Subcutaneous adipose tissue (tissue), 4 donors: ENCODE data around the gene POT1. TPM values are rescaled to one million over a fixed set of nuclear protein-coding genes. Genes with fewer than 3 reads are reported as not detected.

ENCODE experiments used
- CTCF ChIP-seq: fragments of 450-650 bp; IDR thresholded peaks from one replicate; pipeline ENCODE4 v1.5.1; 2016; ENCODE audit warnings: low read depth, mild to moderate bottlenecking, control low read depth, antibody characterized with exemption, moderate library complexity
- total RNA-seq, 4 donors: library from RNA; depleted of rRNA; stranded (reverse); fragments of >200 nt; gene quantifications; one replicate each; pipeline ENCODE4 v1.1.0, GENCODE V29; 2016

The POT1 gene
- total RNA-seq, 4 donors from 2014 or later: 14.5 to 32.3 (median 22.0) TPM

- no peak for TF ChIP-seq CTCF
Observed at GRCh38 chr7:124908259-124908658, 21.4 kb downstream of the POT1 start.

GRCh38 chr7:124907490-124907889 is 22.1 kb downstream of the POT1 start:
- TF ChIP-seq CTCF: no peak

- TF ChIP-seq CTCF: no peak
Observed at GRCh38 chr7:124898531-124898930, 31.1 kb downstream of the POT1 start.

- TF ChIP-seq CTCF: no peak
Observed at GRCh38 chr7:124896001-124896400, 33.6 kb downstream of the POT1 start.

GRCh38 chr7:124893140-124893827 is 36.3 kb downstream of the POT1 start:
- TF ChIP-seq CTCF: no peak

GRCh38 chr7:124887247-124887646 is 42.4 kb downstream of the POT1 start:
- no peak for TF ChIP-seq CTCF

- no peak for TF ChIP-seq CTCF
Observed at GRCh38 chr7:124881981-124882380, 47.6 kb downstream of the POT1 start.
